GM10248 (cell line): ENCODE measurements around the gene FAM177B.
"Not testable (repeated sequence)": the region's sequence is repeated elsewhere in the genome, so short reads cannot be mapped to it uniquely, and the experiment has no call there.

Experiments used
- CTCF ChIA-PET: fragments of 300-600 bp; sonication (Branson Sonifier 250); formaldehyde crosslinking; extraction: SDS; loops from one replicate; lab custom pipeline; 2021; ENCODE audit warnings: antibody characterized with exemption; lab: Yijun Ruan, JAX
- POLR2A ChIA-PET: fragments of 350-650 bp; sonication (Branson Sonifier 250); formaldehyde crosslinking; extraction: SDS; loops from one replicate; lab custom pipeline; 2020; ENCODE audit warnings: antibody characterized with exemption; lab: Yijun Ruan, JAX
- DNase-seq: peaks from one replicate; pipeline ENCODE4 v3.0.0; 2012; ENCODE audit errors: extremely low spot score
- TF ChIP-seq, protein P1 (sequence below): IDR thresholded peaks from 2 replicates; pipeline ENCODE4 v1.5.1; 2012; ENCODE audit warnings: mild to moderate bottlenecking, low read depth; ENCODE audit errors: extremely low read depth, missing control alignments, control extremely low read depth

The FAM177B gene

DNA sequence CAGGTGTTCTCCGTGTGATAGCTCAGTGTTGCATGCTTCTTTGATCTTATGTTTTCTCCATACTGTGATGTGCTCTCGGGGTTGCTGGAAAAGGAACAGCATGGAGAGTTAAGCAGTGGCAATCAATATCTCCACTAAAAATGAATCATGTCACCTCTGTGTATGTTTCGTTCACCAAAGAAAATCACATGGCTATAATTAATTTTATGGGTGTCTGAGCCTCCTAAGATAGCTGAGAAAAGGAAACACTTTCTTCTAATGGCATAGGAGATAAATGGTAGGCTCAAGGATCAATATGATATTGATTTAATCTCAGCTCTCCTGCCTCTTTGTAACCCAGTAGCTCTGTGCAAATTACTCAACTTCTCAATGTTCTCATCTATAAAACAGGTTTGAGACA is 14.3 kb downstream of the FAM177B start:
- ChIA-PET POLR2A (no interaction called here), CTCF (interaction anchor here (1.0 to 2.4 kb wide), 6 partner anchors 8 to 372 kb away, joined by 3 to 6 read pairs (median 4); partner anchors contain the start of gene FAM177B)
- no peak for DNase-seq
- TF ChIP-seq, protein P1, sequence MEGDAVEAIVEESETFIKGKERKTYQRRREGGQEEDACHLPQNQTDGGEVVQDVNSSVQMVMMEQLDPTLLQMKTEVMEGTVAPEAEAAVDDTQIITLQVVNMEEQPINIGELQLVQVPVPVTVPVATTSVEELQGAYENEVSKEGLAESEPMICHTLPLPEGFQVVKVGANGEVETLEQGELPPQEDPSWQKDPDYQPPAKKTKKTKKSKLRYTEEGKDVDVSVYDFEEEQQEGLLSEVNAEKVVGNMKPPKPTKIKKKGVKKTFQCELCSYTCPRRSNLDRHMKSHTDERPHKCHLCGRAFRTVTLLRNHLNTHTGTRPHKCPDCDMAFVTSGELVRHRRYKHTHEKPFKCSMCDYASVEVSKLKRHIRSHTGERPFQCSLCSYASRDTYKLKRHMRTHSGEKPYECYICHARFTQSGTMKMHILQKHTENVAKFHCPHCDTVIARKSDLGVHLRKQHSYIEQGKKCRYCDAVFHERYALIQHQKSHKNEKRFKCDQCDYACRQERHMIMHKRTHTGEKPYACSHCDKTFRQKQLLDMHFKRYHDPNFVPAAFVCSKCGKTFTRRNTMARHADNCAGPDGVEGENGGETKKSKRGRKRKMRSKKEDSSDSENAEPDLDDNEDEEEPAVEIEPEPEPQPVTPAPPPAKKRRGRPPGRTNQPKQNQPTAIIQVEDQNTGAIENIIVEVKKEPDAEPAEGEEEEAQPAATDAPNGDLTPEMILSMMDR = no peak

DNA sequence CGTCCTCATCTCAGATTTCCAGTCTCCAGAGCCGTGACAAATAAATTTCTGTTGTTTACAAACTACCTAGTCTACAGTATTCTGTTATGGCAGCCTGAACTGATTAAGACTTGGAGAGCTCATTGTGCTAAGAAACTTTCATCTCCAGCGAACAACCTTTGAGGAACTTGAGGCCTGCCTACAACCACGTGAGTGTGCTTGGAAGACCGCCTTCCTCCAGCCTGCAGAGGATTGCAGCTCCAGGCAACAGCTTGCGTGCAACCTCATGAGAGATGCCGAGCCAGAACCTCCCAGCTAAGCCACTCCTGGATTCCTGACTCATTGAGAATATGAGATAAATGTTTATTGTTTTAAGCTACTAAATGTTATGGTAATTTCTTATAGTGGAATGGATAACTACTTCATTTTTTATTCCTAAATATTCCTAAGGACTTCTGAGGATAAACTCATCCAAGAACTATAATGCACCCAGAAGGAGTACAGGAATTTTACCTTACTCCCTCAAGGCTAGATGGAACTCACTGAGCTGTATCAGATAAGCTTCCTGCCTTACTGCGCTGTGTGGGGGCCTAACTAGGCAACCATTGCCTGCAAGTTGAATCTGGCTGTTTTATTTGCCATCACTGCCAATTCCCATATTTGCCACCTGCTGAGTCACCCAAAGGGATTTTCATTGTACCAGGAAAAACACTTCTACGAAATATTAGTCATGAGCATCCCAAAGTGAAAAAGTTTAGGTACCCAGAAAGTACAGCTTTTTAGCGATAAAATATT is 17.6 kb downstream of the FAM177B start:
- TF ChIP-seq, protein P1 = no peak
- ChIA-PET CTCF (interaction anchor here (1.2 kb wide), 1 partner anchor 16 kb away, joined by 3 read pairs; no protein-coding TSS in a partner anchor), POLR2A (no interaction called here)
- DNase-seq = no peak

DNA sequence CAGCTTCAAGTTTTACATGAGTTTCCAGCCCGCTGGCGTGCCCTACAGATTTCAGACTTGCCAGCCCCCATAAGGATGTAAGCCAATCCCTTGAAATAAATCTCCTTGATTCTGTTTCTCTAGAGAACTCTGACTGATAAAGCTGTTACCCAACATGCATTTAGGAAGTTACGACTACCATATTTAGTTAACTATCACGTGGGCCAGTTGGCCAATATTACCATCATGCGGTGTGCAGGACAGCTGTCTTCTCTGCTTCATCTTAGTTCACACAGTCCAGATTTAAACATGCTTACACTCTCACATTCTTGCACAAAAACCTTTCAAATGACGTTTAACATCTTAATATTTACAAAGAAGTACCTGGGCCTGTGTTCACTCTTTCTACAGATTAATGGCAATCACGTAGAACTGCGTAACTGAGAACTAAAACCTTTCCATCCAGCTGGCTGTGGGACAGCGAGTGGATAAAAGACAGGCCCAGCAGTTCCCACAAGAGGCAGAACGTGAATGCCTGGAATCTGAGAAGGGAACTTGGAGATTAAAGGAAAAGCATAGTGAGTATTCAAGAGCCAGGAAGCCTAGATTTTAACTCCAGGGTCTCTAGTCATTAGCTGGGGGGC is 20.8 kb downstream of the FAM177B start:
- DNase-seq = no peak
- POLR2A ChIA-PET = no interaction called here
- TF ChIP-seq, protein P1 = no peak
- CTCF ChIA-PET = interaction anchor here (1.1 kb wide), 1 partner anchor 19 kb away, joined by 3 read pairs; no protein-coding TSS in a partner anchor

DNA sequence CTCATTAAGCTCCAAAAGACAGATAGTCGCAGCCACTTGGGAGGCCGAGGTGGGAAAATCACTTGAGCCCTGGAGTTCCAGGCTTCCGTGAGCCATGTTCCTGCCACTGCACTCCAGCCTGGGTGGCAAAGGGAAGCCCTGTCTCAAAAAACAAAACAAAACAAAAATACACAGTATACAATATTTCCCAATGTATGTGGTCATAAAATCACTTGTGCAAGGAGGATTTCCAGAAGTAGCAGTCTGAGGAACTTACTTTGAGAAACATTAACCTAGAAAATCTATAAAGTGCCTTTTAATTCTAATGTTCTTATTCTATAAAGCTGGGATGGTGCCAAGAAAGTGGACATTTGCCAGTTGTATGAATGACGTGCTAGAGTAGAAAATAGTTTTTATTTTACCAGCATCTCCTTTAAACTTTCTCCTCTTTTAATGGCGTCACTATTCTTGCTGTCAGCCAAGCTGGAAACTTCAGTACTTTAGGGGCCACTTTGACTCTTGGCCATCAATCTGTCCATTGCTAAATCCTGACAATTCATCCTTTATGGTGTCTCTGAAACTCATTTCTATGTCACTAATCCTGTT is 22.5 kb downstream of the FAM177B start:
- TF ChIP-seq, protein P1 = no peak
- ChIA-PET CTCF (interaction anchor here (0.9 to 1.2 kb wide), 4 partner anchors 8 to 374 kb away, joined by 3 read pairs; no protein-coding TSS in a partner anchor), POLR2A (no interaction called here)
- DNase-seq = no peak

DNA sequence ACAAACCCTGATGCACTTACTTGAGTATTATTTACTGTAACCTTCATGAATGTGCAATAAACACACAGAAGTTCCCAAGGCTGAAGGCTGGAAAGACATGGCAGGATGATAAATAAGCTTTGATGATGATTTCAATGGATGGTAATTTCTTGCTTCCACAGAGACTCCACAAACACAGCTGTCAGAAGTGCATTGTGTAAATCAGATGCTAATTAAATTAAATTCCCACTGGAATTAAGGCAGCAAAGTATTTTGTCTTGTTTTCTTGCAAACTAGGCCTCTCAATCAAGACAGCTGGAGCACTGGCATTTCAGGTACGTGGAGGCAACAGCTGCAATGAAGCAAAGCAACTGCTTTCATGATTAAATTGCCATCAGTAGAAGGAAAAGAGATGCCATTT is 24.1 kb downstream of the FAM177B start:
- TF ChIP-seq, protein P1 = no peak
- no peak for DNase-seq
- POLR2A ChIA-PET = no interaction called here
- CTCF ChIA-PET = no interaction called here

DNA sequence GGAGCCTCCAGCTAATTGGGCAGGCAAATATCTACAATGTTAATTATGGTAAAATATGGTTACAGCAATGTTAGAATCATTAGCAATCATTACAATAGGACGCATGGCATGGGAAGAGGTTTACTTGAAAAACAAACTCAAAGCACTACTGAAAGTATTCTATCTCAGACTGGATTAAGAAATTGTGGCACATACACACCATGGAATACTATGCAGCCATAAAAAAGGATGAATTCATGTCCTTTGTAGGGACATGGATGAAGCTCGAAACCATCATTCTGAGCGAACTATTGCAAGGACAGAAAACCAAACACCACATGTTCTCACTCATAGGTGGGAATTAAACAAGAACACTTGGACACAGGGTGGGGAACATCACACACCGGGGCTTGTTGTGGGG is 25.2 kb downstream of the FAM177B start:
- POLR2A ChIA-PET, CTCF ChIA-PET, DNase-seq: not testable (repeated sequence)

DNA sequence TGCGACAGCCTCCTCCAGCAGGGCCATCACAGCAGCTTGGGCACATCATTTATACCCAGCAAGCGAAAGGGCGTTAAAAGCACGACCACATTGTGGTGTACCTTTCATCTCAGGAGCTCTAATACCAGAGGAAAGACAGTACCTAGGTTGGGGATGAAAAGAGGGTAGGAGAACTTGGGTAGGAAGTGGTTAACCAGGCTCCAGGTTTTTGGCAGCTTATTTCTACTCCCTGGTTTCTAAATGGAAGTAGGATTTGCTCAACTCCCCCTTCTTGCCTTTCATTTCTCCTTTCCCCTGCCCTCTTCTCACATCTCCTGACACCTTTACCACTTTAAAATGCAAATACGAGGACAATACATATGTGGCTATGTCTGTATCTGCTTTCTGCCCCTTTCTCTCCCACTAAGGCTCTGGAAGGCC is 30.2 kb downstream of the FAM177B start:
- TF ChIP-seq, protein P1 = no peak
- ChIA-PET POLR2A (no interaction called here), CTCF (interaction anchor here (1.2 kb wide), 1 partner anchor 9 kb away, joined by 4 read pairs; no protein-coding TSS in a partner anchor)

More for the DNA sequence above, 30.2 kb downstream of the FAM177B start:
- no peak for DNase-seq
